ENCODE data around the gene RAB9B.
A peak's percentile ranks its signal among the peaks of the same experiment; 100 is the strongest.

RAB9B gene

DNA sequence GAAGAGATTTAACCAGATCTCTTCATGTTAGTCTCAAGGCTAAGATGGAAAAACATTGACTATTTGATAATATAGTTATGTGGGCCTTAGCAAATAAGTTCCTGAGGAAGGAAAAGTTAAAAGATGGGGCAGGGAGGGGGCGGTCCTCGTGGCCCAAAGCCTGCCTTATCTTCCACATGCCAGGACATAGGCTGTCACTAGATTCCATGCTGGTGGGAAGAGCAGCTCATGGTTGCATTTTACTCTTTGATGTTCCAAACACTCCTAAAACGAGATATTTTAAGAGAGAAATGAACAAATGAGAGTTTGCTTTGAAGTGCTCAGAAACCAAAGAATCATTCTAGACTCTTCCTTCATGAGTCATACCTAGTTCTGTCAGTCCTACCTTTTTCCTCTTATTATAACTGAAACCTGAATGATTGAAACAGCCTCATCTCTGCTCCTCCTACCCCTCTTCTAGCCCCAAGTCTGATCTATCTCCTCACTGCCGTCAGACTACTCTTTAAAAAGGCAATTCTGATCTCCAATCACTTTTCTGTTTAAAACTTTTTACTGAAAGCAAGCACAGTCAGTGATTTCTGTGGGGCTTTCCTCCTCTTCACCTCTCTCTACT lies 25.1 kb downstream of the RAB9B start:
- no peak for DNase-seq

- no peak for DNase-seq
These were observed 26.2 kb downstream of the RAB9B start for GRCh38 chrX:103805860-103806259.

DNA sequence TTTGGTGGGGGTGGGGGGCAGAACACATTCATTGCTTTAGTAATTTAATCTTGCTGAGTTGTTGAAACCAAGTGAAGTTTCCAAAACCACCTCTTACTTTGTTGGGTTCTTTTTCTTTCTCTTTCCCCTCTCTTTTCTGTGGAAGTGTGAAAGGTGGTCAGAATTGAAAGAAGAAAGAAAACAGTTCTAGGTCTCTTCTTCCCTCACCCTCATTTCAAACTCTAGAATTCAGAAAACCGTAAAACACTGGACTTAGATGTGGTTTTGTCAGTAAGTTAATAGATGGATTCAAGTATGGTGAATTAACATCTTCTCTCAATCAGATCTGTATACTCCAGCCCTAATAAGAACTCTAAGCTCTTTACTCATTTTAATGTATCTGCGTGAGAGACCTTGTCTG lies 31.7 kb downstream of the RAB9B start:
- DNase-seq: no peak

GRCh38 chrX:103797691-103798090 lies 34.4 kb downstream of the RAB9B start:
- no peak for DNase-seq

GRCh38 chrX:103794119-103794518 lies 37.9 kb downstream of the RAB9B start:
- DNase-seq: no peak

DNA sequence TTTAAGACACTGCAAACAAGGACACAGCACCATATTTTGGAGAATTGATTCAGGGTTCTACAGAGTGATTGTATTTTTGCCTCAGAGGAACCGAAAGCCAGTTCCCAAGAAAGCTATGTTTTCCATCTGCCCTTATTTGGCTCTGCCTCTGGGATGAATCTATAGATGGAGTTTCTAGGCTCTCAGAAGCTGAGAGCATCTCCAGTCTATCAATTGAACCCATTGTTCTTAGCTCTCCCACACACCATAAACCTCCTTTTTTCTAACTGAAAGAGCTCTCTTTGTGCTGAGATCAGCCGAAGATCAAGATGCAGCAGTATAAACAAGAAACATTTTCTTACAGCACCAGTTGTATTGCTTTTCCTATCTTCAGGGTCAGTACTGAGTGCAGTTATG lies 38.5 kb downstream of the RAB9B start:
- DNase-seq: no peak

DNA sequence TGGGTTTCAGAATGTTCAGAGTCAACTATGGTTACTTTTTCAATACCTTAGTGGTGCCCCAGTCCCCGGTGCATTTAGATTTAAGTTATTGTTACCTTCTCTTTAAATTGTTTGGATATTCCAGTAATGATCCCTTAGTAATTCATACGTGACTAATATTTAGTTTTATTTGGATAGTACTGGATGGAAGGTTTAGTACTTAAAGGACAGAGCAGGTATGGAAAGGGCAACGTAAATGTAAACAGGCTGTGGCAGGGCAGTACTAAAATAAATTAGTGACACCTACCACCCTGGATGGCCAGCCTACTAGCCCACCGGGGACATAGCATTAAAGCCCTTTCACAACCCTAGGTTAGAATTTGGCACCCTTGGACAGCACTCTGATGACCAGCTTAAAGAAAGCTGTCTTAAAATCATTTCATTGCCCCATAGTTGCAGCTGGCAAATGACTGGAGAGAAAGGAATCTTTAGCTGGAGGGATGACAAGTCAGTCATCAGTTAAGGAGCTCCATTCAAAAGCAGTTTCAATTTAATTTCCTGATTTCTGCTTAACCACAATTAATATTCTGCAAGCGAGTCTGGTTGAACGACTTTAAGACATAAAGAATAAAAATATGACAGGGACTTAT lies 39.0 kb downstream of the RAB9B start:
- DNase-seq: no peak

DNA sequence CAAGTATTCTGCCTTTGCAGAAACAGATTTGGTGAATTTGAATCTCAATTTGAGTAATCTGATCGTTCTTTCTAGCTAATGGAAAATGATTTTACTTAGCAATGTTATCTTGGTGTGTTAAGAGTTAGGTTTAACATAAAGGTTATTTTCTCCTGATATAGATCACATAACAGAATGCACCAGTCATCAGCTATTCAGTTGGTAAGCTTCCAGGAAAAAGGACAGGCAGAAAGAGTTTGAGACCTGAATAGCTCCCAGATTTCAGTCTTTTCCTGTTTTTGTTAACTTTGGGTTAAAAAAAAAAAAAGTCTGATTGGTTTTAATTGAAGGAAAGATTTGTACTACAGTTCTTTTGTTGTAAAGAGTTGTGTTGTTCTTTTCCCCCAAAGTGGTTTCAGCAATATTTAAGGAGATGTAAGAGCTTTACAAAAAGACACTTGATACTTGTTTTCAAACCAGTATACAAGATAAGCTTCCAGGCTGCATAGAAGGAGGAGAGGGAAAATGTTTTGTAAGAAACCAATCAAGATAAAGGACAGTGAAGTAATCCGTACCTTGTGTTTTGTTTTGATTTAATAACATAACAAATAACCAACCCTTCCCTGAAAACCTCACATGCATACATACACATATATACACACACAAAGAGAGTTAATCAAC lies 40.1 kb downstream of the RAB9B start:
- no peak for DNase-seq

- DNase-seq: no peak
These were observed 40.8 kb downstream of the RAB9B start for GRCh38 chrX:103791228-103791627.

DNA sequence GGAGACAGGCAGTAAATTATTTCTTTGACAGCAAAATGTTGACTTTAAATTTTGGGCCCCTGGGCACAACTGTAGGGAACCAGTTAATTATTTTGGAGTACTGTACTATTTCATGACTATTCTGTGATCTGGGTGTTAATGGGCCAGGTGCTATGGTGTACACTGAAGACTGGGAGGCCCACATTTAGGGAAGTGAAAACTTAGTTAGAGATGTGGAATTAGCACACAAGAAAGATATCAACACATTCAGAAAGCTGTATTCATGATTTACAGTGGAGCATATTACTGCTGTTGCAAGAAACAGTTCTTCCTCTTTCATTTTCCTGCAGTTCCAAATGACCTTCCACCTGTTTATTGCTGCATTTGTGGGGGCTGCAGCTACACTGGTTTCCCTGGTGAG lies 43.1 kb downstream of the RAB9B start:
- no peak for DNase-seq

DNA sequence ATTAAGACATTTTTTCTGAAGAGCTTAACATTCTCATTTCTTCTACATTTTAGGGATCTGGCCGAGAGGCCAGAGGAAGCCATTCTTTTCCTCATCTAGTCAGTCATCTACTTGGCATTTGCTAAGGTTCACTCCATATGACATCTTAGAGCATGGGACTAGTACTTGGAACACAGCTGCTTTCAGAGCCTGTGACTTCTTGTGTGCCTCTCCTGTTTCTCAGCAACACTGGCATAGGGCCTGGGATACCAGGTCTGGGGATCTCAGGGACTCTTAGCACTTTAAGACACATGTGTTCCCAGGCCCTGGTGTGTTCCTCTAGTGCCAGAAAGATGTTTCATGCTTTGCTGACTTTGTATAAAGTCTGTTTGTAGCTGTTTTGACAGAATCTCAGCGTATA lies 48.1 kb downstream of the RAB9B start:
- DNase-seq: no peak

GRCh38 chrX:103783196-103783595 lies 48.9 kb downstream of the RAB9B start:
- DNase-seq: no peak

DNA sequence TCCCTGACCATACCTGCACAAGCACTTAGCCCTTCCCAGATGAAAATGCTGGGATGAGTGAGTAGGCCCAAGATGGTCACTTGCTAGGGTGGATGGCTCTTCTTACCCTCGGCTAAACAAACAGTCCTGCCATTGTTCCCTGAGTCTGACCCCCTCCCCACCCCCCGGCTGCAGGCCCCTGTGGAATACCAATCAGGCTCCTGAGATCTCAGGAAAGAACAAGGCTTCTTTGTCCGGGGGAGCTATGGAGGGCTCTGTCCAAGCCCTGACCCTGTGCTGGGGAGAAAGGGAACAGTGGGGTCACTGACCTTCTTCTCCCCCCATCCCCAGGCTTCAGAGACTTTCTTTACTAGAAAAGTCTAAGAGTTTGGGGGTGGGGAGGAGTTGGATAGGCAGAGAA lies 49.4 kb downstream of the RAB9B start:
- no peak for DNase-seq

DNA sequence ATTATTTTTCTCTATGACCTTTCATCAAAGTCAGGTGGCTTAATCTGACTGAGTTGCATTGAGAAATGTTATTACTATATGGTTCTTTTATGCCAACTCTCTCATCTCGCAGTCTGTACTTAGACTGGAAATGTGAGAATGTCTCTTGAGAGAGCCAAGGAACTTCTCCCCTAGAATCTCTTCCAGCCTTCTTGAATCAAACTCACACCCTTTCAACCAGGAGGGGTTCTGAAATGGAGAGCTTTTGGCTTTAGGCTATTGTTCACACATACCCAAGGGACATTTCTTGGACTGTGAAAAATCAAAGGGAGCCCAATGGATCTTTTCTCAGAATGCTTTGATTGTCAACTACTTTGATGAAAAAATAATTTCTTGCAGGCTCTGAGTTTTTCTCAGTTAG lies 50.4 kb downstream of the RAB9B start:
- no peak for DNase-seq

DNA sequence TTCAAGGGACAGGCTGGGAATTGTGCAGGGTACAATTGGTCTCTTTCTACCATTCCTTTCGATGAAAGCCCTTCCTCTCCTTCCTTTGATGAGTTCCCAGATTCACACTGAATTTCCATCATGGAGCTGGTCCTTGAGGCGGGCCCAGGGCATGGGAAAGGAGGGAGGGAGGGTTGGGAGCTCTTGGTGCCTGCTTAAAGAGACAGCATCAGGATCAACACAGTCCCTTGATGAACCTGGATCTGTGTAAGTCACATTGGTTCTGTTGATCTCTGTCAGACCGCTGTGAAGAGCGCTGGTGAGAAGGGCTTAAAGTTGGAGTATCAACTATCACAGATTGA lies 51.0 kb downstream of the RAB9B start:
- DNase-seq: no peak

DNA sequence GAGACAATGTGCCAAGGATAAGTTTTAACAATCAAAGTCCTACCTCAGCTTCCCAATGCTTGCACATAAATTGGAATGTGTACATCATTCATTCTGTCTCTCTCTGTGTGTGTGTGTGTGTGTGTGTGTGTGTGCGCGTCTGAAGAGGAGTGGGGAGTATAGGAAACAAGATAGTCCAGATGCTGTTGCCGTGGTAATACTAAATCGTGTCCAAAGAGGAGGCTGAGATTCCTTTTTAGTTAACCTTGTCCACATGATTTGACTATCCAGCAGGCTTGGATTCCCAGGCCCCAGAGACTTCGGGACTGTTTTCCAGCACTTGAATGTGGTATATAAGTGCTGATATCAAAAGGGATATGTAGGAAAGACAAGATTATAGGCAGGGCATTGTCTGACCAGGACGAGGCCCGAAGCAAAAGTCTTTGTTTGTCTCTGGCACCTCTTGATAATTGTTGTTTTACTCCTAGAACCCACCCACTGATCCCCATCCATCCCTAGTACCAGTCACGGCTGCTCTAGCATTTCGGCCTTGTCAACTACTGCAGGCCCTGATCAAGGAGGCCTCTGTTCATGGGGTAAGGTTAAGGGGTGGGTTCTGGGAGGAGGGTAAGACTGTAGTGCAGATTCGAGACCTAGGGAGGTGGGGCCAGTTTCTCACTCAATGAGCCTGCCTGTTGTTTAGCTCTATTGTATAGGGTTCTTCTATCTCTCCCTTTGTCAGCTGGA lies 51.6 kb downstream of the RAB9B start:
- DNase-seq: no peak

DNA sequence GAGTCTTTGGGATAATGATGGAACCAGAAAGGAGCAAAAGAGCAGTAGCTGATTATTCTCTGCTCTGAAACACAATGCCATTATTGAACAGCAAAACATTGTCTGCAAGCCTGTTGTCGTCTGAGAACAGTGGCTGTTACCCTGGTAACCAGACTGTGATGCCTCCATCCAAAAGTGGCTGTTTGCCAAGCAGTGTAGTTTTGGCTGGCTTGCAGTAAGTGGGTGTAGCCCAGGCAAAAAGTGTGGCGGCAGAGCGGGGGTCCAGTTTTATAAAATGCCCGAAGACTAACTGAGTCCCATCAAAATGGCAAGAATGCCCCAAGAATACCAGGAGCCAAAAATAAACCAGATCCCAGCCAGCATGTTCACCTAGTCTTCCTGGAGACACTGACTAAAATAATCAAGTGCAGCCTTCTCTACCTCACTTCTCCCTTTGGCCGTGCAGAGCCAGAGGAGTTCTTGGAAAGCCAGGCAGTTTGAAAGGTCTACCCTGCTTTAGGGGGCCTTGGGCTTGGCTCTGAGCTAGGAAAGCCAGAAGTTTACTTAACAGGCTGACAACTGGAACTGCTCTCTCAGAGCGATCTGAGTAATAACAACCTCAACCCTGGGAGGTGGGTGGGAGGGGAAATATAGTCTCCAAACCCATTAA lies 52.8 kb downstream of the RAB9B start:
- no peak for DNase-seq

GRCh38 chrX:103776546-103776945 lies 55.5 kb downstream of the RAB9B start, which contains the start of gene PLP1:
TSS of gene PLP1 (plus strand) at chrX:103776840. CDS start at chrX:103776996, 156 bp downstream.
- DNase-seq: no peak

DNA sequence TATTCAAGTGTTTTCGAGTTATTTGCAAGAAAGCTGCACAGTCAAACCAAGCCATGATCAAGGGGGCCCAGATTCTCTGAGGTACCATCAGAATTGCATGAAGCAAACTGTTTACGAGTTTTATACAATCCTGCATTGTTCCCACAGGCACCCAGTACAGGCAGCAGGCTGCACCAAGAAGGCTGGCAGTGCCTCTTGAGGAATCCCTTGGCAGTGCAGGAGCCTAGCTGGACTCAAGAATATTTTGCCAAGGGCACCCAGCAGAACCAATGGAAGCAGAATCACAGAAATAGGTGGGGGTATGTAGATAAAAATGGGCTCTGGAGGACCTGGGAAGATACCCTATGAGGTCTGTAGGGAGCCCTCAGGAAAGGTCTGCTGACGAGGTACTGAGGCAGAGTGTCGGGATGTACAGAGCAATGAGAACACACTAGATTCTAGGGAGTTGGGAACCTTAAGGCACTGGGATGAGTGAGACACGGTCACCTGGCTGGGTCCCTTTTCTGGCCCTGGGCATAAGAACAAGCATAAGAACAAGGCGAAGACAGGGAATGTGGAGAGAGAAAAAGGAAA lies 57.9 kb downstream of the RAB9B start:
- peak; percentile 1 for DNase-seq

- no peak for DNase-seq
These were observed 58.6 kb downstream of the RAB9B start for GRCh38 chrX:103773445-103773844.

Measured in NCI-H2029 (cell line).